Right atrium auricular region (tissue), 2 donors: ENCODE data around the gene NDUFS1. TPM values are rescaled to one million over a fixed set of nuclear protein-coding genes. Genes with fewer than 3 reads are reported as not detected.
A peak's percentile ranks its signal among the peaks of the same experiment; 100 is the strongest.

Experiments used
- DNase-seq: peaks from one replicate; pipeline ENCODE4 v3.0.0-alpha.2; 2019; ENCODE audit warnings: low spot score
- H3K27ac ChIP-seq, 2 donors: fragments of 200-600 bp; sonication (generic); 1 replicate in 1 of 2; 2 replicates in 1 of 2; pipeline ENCODE4 v1.5.1; 2016 to 2019
- H3K27me3 ChIP-seq, 2 donors: fragments of 200-600 bp; sonication (generic); one replicate each; pipeline versions ENCODE4 v1.5.1 to v1.6.0; 2017 to 2019
- H3K36me3 ChIP-seq: fragments of 200-600 bp; sonication (generic); one replicate; pipeline ENCODE4 v1.5.1; 2016
- H3K4me1 ChIP-seq, 2 donors: fragments of 200-600 bp; sonication (generic); one replicate each; pipeline versions ENCODE4 v1.5.1 to v1.6.0; 2017 to 2019
- H3K4me3 ChIP-seq, 2 donors: fragments of 200-600 bp; sonication (generic); 1 replicate in 1 of 2; 2 replicates in 1 of 2; pipeline ENCODE4 v1.5.1; 2017 to 2019; ENCODE audit warnings: mild to moderate bottlenecking in 1 of 2, moderate library complexity in 1 of 2
- H3K9me3 ChIP-seq, 2 donors: fragments of 200-600 bp; sonication (generic); one replicate each; pipeline ENCODE4 v1.5.1; 2019
- CTCF ChIP-seq, 2 donors: fragments of 200-600 bp; sonication (generic); IDR thresholded peaks; one replicate each; pipeline ENCODE4 v1.5.1; 2019; ENCODE audit warnings: antibody characterized with exemption in 2 of 2
- total RNA-seq, 2 donors: library from RNA; depleted of rRNA; stranded (reverse); fragments of >200 nt; gene quantifications; one replicate each; pipeline ENCODE4 v1.1.0, GENCODE V29; 2016

The NDUFS1 gene
- total RNA-seq, 2 donors from 2014 or later = 183 to 388 TPM

- H3K9me3 ChIP-seq = no peaks in the 10 kb centered on the region
- no peak for DNase-seq
- no peak overlapping the region for H3K27ac ChIP-seq
- H3K27me3 ChIP-seq = no peaks in the 10 kb centered on the region
- peaks cover 0 to 6% of the 10 kb centered on the region in 2 donors for H3K4me1 ChIP-seq
- no peak overlapping the region for H3K4me3 ChIP-seq
- H3K36me3 ChIP-seq = peaks cover 4% of the 10 kb centered on the region
- TF ChIP-seq CTCF (IDR thresholded peaks at IDR 0.05) = no peak
Measured at GRCh38 chr2:206092297-206092696, 66.9 kb downstream of the NDUFS1 start.

GRCh38 chr2:206088248-206088647 is 71.0 kb downstream of the NDUFS1 start:
- Histone ChIP-seq H3K27ac (no peak overlapping the region), H3K4me3 (no peak overlapping the region), H3K27me3 (no peaks in the 10 kb centered on the region), H3K4me1 (peaks cover 0 to 19% of the 10 kb centered on the region in 2 donors), H3K36me3 (peaks cover 4% of the 10 kb centered on the region), H3K9me3 (no peaks in the 10 kb centered on the region)
- no peak for TF ChIP-seq CTCF (IDR thresholded peaks at IDR 0.05)
- no peak for DNase-seq

- Histone ChIP-seq H3K9me3 (no peaks in the 10 kb centered on the region), H3K36me3 (peaks cover 4% of the 10 kb centered on the region), H3K27me3 (no peaks in the 10 kb centered on the region), H3K27ac (peak overlapping the region; percentile 95 to 98), H3K4me3 (peak overlapping the region; percentile 77 to 90), H3K4me1 (peaks cover 0 to 19% of the 10 kb centered on the region in 2 donors)
- DNase-seq = no peak
- TF ChIP-seq CTCF (IDR thresholded peaks at IDR 0.05) = no peak
Measured at GRCh38 chr2:206086716-206087350, 72.4 kb downstream of the NDUFS1 start.

GRCh38 chr2:206085742-206086445 is 73.3 kb downstream of the NDUFS1 start, which contains the start of gene INO80D:
TSS of gene INO80D (minus strand) at chr2:206086174. CDS start at chr2:206063016, 23,158 bp downstream.
- H3K4me1 ChIP-seq = peaks cover 0 to 19% of the 10 kb centered on the region in 2 donors
- H3K27ac ChIP-seq = peak within 1 kb of the TSS; percentile 95 to 98

More at GRCh38 chr2:206085742-206086445, 73.3 kb downstream of the NDUFS1 start, which contains the start of gene INO80D:
- H3K9me3 ChIP-seq = no peaks in the 10 kb centered on the region
- no peaks in the 10 kb centered on the region for H3K27me3 ChIP-seq
- DNase-seq = peak; percentile 85
- peak; percentile 35 to 54 for TF ChIP-seq CTCF (IDR thresholded peaks at IDR 0.05)
- H3K4me3 ChIP-seq = peak within 1 kb of the TSS; percentile 77 to 90
- H3K36me3 ChIP-seq = peaks cover 4% of the 10 kb centered on the region
